NCI-H2196 (cell line): ENCODE data around the gene SHOC2.
"Not testable (repeated sequence)": the region's sequence is repeated elsewhere in the genome, so short reads cannot be mapped to it uniquely, and the experiment has no call there.

Experiments
- DNase-seq: peaks from one replicate; lab custom pipeline; 2025; ENCODE audit not compliant: unreplicated experiment; lab: John Stamatoyannopoulos, UW

Gene SHOC2

DNA sequence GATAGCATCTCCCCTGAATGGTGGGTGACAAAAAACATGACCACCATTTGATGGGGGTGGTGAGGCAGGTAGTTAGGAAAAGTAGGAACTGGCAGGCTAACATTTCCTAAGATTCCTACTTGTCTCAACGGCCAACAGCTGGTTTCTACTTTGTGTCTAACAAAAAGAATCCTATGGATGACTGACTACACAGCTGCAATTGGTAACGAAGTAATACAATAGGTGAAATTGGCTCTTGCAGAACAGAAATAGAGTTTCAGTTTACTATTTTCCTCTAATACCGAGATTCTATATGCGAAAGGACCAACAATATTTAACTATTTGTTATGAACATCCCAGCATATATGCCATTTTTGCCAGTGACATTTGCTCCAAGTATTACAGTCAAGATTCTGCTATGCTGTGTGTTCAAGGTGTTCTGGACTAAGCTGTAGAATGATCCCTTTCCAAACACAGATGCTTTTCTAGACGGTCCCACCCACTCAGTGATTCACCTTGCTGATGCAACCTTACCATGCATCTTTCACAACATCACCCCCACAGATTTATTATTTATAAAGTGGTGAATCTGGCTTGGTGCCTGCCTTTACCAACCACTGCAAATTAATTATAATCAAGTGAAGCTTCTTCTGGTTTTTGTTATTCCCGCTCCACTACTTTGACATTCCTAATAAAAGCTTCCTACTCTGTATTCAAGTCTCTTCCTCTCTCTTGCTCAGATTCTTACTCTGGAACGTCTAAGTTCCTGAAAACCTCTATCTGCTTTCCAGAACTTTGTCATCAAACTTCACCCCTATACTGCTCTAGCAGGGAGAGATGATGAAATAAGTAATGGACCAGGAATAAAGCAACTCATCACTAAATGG, 17.2 kb upstream of the SHOC2 start:
- DNase-seq: no peak

DNA sequence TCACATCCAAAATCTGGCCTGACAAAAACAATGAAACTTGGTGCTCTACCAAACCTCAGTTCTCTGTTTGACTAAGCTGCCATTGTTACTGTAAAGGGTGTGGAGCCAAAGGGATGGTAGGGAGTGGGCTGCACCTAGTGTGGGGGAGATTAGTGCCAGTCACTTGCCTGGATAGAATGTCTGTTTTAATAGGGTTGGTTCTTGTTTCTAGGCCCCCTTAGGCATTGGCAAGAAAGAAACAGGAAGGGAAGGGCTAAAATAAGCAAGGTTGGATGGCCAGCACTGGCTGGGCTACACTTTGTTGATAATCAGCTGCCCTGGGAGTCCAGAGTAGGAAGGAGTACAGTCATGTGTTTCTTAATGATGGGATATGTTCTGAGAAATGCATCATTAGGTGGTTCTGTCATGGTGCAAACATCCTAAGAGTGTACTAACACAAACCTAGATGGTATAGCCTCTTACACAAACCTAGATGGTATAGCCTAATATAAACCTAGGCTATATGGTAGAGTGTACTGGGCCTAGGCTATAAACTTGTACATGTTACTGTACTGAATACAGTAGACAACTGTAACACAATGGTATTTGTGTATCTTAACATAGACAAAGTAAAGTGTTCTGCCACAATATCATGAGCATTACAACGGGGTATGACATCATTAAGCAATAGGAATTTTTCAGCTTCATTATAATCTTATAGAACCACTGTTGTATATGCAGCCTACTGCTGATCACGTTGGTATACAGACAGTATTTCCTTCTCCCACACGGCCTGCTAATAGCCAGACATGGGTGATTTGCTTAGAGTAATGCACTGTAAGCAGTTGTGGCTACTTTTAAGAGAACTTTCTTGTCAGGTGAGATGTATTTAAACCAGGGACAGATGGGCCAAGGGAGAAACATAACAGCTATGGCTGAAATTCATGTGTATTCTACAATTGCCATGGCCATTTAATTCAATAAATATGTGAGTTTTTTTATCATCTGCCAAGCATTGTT, 15.8 kb upstream of the SHOC2 start:
- no peak for DNase-seq

DNA sequence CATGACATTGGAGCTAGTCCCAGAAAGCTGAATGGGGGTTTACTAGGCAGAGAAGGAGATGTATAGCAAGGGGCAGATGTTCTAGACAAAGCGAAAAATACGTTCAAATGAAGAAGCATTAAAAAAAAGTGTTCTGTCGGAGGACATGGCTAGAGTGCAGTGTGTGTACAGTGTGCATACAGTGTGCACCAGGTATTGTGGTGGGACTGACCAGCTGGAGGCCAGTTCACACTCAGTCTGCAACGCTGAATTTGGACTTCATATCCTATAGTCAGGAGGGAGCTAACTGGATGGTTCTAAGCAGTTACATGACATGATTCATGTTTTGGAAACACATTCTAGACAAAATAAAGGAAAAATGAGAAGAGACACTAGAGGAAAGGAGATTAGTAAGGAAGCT, 9.3 kb upstream of the SHOC2 start:
- no peak for DNase-seq

DNA sequence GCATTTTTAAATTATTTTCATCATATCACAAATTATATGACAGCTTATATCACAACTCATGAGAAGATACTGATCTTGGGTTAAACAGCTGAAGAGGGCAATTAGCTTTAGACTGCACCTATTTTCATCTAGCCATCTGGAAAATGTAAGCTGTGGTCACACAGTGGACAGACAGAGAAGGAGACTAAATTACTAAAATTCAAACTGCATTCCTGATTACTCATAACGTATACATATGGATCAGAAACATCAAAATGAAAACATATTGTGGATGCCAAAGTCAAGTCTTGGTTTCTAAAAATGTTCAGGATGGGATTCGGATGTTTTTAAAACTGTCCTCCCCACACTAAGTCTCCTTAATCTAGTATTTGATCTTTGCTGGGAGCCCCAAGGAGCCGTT, 7.0 kb upstream of the SHOC2 start:
- no peak for DNase-seq

DNA sequence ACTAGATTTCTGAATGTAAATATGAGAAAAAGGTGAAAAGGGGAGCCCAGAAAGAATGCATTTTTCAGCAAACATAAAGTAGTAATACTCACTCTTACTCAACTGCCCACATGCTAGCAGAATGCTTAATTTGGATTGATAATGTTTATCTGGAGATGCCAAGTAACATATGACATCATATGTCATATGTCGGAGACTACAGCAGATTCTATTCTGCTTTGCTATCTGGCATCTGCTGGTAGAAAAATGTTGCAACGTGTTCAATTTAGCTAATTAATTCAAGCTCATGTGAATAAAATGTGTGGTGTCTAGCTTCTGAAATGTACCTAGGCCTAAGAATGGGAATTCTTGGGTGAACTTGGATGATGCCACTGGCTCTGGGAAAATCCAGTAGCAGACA, 5.0 kb upstream of the SHOC2 start:
- DNase-seq: no peak

DNA sequence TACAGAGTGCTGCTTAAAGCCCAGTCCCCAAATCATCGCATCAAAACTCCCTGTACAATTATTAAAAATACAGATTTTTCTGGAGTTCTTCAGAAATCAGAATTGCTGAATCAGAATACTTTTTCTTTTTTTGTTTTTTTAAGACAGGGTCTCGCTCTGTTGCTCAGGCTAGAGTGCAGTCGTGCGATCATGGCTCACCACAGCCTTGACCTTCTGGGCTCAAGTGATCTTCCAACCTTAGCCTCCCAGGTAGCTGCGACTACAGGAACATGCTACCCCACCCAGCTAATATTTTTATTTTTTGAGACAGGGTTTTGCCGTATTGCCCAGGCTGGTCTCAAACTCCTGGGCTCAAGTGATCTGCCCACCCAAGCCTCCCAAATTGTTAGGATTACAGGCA, 4.4 kb upstream of the SHOC2 start:
- no peak for DNase-seq

DNA sequence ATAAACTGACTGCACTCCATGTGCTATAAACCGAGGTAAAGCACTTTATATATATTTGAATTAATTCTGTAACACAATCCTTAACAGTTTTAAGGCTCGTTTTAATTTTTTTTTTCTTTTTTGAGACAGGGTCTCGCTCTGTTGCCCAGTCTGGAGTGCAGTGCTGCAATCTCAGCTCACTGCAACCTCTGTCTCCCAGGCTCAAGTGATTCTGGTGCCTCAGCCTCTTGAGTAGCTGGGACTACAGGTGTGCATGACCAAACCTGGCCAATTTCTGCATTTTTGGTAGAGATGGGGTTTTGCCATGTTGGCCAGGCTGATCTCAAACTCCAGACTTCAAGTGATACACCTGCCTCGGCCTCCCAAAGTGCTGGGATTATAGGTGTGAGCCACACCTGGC, 3.8 kb upstream of the SHOC2 start:
- not testable (repeated sequence) for DNase-seq

DNA sequence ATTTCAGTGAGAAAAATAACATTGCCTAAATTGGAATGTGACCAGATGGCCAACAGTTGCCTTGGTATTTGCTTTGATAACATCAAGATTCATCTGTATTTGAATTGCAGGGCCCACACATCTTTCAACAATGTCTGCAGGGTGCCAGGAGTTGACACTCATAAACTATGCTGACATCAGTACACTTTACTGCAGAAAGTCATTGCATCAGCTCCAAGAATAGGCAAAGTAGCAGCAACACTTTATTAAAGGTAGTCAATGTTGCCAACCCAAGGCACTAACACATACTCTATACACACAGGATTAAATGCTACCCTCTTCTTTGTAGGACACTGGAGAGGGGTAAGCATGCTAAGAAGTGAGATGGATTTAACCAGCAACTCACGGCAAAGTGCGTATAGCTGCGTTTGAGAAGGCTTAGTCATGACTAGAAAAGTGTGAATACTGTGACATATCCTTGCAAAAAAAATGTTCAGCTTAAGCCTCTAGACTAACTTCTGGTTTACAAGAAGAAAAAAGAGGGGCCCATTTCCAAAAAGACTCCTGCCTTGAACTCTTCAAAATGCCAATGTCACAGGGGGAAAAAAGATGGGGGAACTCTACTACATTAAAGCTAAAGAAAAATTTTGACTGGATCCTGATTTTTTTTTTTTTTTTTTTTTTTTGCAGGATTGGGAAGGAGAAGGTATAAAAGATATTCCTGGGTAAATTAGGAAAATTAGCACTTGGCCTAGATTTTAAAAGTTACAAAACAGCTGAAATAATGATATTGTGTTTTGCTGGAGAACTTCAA, 2.7 kb upstream of the SHOC2 start:
- no peak for DNase-seq

DNA sequence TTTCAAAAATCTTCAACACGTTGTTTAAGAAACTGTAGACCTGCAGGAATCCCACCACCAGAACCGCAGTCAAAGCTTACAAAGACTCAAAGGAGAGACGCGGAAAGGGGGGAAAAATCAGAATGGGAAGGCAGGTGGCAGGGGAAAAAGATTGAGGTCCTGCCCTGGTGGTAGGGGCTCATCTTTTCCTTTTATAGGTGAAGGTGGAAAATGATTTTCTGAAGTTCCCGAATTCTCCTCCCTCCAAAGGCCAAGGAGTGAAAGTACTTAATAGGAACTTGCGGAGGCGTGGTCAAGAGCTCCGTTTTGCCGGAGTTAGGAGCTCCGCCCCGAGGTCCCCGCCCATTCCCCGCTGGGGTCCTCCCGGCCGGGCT, 1.1 kb upstream of the SHOC2 start:
- peak; percentile 79 for DNase-seq

DNA sequence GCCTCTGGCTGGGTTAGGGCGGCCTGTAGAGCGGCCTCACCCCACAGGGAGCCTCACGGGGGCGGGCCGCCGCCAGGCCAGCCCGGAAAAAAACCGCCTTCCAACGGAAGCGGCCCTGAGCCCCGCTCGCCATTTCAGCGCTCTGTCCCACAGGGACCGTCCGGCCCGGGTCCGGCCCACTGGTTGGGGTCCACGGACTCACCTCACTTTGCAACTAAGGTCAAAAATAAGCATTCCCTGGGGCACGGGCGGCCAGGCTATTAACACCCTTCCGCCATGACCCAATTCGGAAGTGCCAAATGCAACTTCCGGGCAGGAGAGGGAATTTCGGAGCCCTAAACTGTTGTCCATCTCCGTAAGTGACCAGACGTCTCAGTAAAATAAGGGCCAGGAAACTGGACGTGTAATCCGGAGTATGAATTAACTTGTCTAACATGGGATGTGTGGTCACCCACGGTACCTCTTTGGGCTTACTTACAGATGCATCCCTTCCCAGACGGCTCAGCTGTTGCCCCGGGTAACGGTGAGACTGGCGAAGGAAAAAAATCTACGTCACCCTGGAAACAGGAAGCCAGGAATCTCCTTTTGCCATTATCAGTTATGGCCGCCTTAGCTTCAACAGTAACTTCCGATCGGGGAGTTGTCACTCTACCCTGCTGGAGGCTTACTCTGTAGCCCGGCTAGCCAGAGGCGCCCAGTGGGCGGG, 608 bp upstream of the SHOC2 start, which contains the start of gene BBIP1:
BBIP1 (minus strand) TSS at position 538 of the 706 bp plus-strand sequence. CDS start 1,023 bp downstream, outside the sequence.
- DNase-seq: peak; percentile 93

DNA sequence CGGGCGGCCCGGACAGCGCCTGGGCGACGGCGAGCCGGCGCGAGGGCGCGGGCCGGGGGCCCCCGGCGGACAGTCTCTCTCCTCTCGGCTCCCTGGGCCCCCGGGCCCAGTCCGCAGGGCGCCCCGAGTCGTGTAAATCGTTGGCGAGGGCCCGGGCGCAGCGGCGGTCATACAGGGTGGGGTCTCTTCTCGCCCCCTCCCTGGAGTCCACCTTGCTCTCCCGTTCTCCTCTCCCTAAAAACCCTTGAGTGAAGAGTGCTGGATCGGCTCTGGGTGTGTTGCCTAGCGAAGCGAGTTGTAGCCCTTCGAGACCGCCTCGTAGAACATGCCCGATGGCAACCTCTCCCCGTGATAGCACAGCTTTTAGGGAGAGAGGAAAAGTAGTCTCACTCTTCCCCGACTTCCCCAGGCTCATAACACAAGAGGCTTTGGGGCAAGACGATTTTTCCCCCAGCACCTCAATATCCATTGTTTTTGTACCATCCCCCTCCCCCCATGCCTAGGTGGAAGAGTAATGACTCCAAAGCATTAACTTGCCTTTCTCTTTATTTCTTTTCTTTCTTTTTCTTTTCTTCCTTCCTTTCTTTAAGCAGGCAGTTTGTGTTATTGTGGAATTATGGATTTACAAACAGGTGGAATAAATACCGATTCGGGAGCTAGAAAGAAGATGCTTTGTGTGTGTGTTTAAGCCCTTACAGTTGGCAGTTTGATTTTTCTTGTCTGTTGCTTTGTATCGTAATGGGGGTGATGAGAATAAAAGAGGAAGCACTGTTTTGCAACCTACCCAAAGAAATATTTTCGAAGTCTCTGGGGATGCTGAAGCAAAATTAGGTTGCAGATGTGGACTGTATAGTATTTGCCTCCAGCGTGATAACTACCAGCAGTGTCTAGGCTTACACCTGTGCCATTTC, 822 bp downstream of the SHOC2 start:
- no peak for DNase-seq

DNA sequence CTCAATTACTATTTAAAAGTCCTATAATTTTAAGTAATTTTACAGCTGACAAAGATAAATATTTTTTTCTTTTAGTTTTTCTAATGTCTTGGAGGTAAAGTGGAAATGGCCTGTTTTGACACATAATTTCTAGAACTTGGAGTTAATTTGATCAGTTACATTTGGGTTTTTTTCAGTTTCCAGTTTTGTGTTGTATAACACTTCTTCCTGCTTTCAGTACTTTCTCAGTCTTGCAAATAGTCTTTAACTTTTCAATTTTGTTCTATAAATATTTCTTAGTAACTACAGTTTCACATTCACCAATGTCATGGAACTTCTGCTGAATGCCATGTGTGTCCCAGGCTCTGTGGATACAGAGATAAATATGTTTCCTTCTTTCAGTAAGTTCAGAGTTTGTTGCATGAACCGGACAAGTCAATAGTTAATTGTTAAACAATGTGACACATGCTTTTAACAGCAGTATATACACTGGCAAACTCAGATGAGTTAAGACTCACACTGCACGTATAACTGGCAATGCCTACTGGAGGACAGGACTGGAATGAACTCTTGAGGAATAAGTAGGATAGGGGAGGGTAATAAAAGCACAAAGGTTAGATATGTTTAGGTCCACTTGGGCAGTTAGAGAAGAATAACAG, 4.6 kb downstream of the SHOC2 start:
- no peak for DNase-seq

DNA sequence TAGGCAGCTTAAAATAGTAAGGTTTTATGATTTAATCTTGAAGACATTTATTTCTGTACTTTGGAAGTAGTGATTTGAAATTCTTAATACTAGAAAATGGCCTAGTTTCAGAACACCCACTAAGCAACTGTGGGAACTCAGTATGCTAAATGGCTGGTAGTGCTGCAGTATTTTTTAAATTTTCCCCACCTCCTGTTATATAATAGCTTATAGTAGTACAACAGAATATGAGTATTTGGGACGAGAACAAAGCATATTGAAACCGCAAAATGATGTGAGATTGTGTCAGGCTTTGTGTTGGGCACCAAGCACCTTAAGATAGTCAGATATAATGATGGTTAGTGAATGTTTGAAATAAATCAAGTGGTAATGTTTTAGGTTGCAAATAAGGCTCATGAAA, 8.1 kb downstream of the SHOC2 start:
- DNase-seq: no peak

DNA sequence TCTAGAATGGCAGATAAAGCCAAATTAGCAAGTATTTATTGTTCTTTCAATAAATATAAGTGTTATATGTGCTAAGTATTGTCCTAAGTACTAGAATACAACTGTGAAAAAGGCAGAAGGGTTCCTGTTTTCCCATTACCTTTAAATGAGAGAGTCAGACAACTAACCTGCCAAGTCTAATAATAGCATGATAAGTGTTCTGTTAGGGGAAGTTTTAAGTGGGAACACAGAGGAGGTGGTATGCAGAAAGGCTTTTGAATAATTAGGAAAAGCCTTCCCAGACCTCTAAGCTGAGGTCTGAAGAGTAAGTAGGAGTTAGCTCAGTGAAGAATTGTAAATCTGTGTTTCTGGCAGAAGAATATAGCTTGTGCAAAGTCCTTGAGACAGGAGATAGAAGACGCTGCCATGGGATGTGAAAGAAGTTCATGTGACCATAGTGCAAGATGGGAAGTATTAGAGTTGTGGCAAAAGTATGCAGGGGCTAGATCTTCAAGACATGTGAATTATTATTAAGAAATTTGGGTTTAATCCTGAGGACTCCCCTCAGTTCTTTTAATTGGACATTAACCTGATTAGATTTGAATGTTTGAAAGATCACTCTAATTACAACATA, 12.5 kb downstream of the SHOC2 start:
- no peak for DNase-seq

DNA sequence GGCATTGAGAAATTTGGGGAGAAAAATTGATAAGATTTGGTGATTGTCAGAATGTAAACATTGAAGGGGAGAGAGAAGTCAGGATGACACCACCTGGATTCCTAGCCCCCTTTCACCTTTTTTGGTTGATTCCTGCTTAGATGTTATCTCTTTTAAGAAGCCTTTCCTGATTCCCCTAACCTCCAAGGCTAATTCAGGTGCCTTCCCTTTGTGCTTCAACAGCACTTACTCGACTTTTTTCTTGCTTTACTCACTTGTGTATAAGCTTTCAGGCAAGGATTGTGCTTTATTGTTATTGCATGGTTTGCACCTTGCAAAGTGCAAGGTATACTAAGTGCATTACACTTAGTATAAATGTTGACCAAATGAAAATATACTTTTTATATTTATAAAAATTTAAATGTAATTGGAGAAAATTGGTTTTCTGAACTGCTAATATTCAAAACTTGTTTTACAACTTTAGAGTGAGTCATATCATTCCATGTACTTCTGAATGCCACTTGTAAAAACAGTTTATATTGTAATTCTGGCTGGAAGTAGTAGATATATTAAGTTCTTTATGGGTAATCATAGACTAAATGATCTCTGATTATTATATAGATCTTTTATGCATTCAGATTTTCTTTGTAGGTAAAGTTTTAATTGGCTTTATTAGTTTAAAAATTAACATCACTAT, 13.2 kb downstream of the SHOC2 start:
- DNase-seq: no peak

DNA sequence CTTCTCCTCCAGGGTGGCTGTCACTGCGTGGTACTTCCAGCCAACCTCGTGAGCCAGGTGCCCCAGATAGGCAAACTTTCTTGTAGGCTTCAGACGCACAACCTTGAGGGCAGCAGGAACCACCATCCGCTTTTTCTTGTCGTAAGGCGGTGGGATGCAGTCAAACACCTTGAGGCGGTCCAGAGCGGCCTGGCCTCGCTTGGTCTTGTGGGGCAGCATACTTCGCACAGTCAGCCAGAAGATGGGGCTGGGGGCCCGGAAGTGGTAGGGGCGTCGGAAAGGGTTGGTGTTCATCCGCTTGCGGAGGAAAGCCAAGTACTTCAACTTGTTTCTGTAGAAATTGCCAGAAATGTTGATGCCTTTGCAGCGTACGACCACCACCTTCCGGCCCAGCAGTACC, 17.4 kb downstream of the SHOC2 start:
- no peak for DNase-seq

DNA sequence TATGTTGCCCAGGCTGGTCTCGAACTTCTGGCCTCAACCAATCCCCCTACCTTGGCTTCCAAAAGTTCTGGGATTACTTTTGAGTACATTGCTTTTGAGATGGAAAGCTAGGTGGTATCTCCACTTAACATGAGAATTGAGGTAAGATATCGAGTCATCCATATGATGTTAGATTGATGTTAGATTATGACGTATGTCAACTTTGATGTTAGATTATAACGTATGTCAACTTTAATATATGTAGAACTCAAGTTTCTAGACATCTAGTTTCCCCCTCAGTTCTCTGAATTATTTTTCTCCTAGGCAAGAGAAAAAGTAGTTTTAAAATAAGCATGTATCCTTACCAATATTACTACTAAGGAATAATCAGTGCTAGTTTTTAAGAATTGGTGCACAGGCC, 20.0 kb downstream of the SHOC2 start:
- no peak for DNase-seq
